Stromal cell of bone marrow (primary cell): ENCODE measurements around the gene LPCAT2.
"Not testable (repeated sequence)": the region's sequence is repeated elsewhere in the genome, so short reads cannot be mapped to it uniquely, and the experiment has no call there.

Source experiments
- DNase-seq: peaks from one replicate; pipeline ENCODE4 v3.0.0-alpha.2; 2012; ENCODE audit warnings: low read depth

Gene LPCAT2

DNA sequence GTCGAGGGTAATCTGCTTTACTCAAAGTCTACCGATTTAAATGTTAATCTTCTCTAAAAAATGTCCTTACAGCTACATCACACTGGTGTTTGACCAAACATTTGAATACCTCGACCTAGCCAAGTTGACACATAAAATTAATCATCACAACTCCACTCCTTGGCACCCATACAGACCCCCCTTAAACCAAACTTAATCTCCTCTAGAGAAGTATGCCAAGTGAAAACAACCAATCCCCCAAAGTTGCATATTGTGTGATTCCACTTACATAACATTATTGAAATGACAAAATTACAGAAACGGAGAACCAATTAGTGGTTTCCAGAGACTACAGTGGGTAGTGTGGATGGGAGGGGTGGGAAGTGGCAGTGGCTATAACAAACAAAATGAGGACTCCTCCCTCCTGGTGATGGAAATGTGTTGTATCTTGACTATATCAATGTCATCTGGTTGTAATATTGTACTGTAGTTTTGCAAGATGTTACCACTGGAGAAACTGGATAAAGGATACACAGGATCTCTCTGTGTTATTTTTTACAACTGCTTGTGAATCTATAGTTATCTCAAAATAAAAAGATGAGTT is 97.0 kb downstream of the LPCAT2 start:
- peak; percentile 25 for DNase-seq

- no peak for DNase-seq
These were observed 104.9 kb downstream of the LPCAT2 start for GRCh38 chr16:55613613-55614335.

GRCh38 chr16:55615071-55615470 is 106.2 kb downstream of the LPCAT2 start:
- DNase-seq: no peak

DNA sequence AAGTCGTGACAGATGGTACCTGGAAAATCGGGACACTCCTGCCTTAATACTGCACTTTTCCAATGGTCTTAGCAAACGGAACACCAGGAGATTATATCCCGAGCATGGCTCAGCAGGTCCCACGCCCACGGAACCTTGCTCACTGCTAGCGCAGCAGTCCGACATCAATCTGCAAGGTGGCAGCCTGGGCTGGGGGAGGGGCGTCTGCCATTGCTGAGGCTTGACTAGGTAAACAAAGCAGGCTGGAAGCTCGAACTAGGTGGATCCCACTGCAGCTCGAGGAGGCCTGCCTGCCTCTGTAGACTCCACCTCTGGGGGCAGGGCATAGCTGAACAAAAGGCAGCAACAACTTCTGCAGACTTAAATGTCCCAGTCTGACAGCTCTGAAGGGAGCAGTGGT is 106.8 kb downstream of the LPCAT2 start:
- DNase-seq: not testable (repeated sequence)

GRCh38 chr16:55621771-55622170 is 112.9 kb downstream of the LPCAT2 start:
- no peak for DNase-seq

DNA sequence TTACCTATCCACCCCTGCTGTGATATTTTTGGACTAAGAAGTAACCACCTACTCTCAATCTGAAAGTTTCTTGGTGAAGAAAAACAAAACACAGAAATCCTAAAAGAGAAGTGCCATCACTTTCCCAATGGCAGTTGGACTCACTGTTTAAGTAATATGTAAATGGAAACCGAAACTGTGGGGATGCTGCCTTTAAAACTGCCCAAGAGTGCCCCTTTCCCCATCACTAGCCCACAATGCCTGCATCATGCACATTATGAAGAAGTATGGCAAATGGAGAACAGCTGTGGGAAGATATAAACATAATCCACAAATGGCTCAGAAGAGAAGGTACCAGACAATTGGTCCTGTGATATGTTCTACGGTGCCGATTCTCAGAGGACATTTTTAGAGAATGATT is 113.4 kb downstream of the LPCAT2 start:
- no peak for DNase-seq

DNA sequence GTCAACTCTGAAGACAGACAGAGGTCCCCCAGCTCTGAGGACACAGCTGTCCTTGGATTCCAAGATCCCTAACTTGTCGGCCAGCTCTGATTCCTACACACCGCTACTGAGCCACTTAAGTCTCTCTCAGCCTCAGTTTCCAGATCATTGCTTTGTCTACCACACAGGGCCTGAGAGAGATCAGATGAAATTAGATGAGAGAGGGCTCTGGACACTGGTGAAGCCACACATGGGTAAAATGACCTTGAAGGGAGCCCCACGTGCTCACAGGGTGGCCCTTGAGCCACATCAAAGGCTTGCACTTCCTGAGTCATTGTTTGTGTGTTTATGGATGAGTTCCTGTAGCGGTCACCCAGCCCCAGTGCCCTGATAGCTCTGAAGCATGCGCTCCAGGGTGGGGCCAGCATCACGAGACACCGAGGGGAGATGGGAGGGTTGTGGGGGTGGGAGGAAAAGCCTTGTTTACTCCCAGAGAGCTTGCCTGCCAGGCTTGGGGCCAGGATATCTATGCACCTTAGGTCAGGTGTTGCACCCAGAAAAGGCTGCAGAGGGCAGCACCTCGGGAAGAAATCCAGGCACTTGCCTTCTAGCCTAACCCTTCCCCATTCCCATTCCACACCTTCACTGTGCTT is 114.2 kb downstream of the LPCAT2 start:
- no peak for DNase-seq

- no peak for DNase-seq
These were observed 114.8 kb downstream of the LPCAT2 start for GRCh38 chr16:55623640-55624039.

- DNase-seq: no peak
These were observed 115.8 kb downstream of the LPCAT2 start for GRCh38 chr16:55624696-55625095.

- DNase-seq: no peak
These were observed 117.0 kb downstream of the LPCAT2 start for GRCh38 chr16:55625843-55626242.

- no peak for DNase-seq
These were observed 119.6 kb downstream of the LPCAT2 start for GRCh38 chr16:55628306-55628968.

- DNase-seq: no peak
These were observed 121.9 kb downstream of the LPCAT2 start for GRCh38 chr16:55630774-55631173.

GRCh38 chr16:55632259-55632658 is 123.4 kb downstream of the LPCAT2 start:
- DNase-seq: no peak

- no peak for DNase-seq
These were observed 125.3 kb downstream of the LPCAT2 start for GRCh38 chr16:55634193-55634592.
